ENCODE results near the gene SLTM. TPM values are rescaled to one million over a fixed set of nuclear protein-coding genes. Genes with fewer than 3 reads are reported as not detected.
"Not testable (repeated sequence)": the region's sequence is repeated elsewhere in the genome, so short reads cannot be mapped to it uniquely, and the experiment has no call there.

Gene SLTM
- total and polyA plus RNA-seq, 2 donors from 2014 or later: 30.5 to 93.5 TPM

- H3K27me3 ChIP-seq (ENCODE audit: control insufficient read depth, insufficient read depth, low read length): no peaks in the 10 kb centered on the region
Observed at GRCh38 chr15:58898150-58898680, 35.3 kb downstream of the SLTM start.

GRCh38 chr15:58889363-58889762 is 44.1 kb downstream of the SLTM start:
- Histone ChIP-seq H3K27ac (ENCODE audit: low read depth in 2 of 2, low read length in 2 of 2) (no peak overlapping the region), H3K36me3 (ENCODE audit: control insufficient read depth in 2 of 3, insufficient read depth in 3 of 3, low read length in 3 of 3) (peaks cover 28 to 91% (median 53%) of the 10 kb centered on the region in 3 donors), H3K4me3 (ENCODE audit: low read length in 3 of 3) (no peak overlapping the region), H3K9me3 (ENCODE audit: control insufficient read depth in 2 of 3, insufficient read depth in 1 of 3, low read length in 3 of 3) (no peaks in the 10 kb centered on the region), H3K9ac (ENCODE audit: low read length in 3 of 3) (no peak overlapping the region), H3K4me1 (ENCODE audit: control insufficient read depth in 2 of 3, insufficient read depth in 2 of 3, low read depth in 1 of 3, low read length in 3 of 3) (no peaks in the 10 kb centered on the region), H3K27me3 (ENCODE audit: control insufficient read depth, insufficient read depth, low read length) (no peaks in the 10 kb centered on the region)
- TF ChIP-seq CTCF (IDR thresholded peaks at IDR 0.05; ENCODE audit: borderline replicate concordance, extremely low read depth, insufficient read depth): no peak
- no peak for DNase-seq
- intact Hi-C loops (cut with DNase I): no loop called here
- no peak for FAIRE-seq

More at GRCh38 chr15:58898150-58898680, 35.3 kb downstream of the SLTM start:
- Histone ChIP-seq H3K4me1 (ENCODE audit: control insufficient read depth in 2 of 3, insufficient read depth in 2 of 3, low read depth in 1 of 3, low read length in 3 of 3) (no peaks in the 10 kb centered on the region), H3K36me3 (ENCODE audit: control insufficient read depth in 2 of 3, insufficient read depth in 3 of 3, low read length in 3 of 3) (peaks cover 9 to 41% (median 29%) of the 10 kb centered on the region in 3 donors), H3K9me3 (ENCODE audit: control insufficient read depth in 2 of 3, insufficient read depth in 1 of 3, low read length in 3 of 3) (no peaks in the 10 kb centered on the region), H3K27ac (ENCODE audit: low read depth in 2 of 2, low read length in 2 of 2) (no peak overlapping the region), H3K9ac (ENCODE audit: low read length in 3 of 3) (no peak overlapping the region), H3K4me3 (ENCODE audit: low read length in 3 of 3) (no peak overlapping the region)
- intact Hi-C loops (cut with DNase I): no loop called here
- TF ChIP-seq CTCF (IDR thresholded peaks at IDR 0.05; ENCODE audit: borderline replicate concordance, extremely low read depth, insufficient read depth): no peak
- DNase-seq: no peak
- no peak for FAIRE-seq

- no peak for TF ChIP-seq CTCF (IDR thresholded peaks at IDR 0.05; ENCODE audit: borderline replicate concordance, extremely low read depth, insufficient read depth)
- no peaks in the 10 kb centered on the region for H3K4me1 ChIP-seq (ENCODE audit: control insufficient read depth in 2 of 3, insufficient read depth in 2 of 3, low read depth in 1 of 3, low read length in 3 of 3)
- DNase-seq (no peak), FAIRE-seq (no peak)
- no peaks in the 10 kb centered on the region for H3K9me3 ChIP-seq (ENCODE audit: control insufficient read depth in 2 of 3, insufficient read depth in 1 of 3, low read length in 3 of 3)
- no peaks in the 10 kb centered on the region for H3K27me3 ChIP-seq (ENCODE audit: control insufficient read depth, insufficient read depth, low read length)
- no peak overlapping the region for H3K27ac ChIP-seq (ENCODE audit: low read depth in 2 of 2, low read length in 2 of 2)
- no peak overlapping the region for H3K4me3 ChIP-seq (ENCODE audit: low read length in 3 of 3)
- intact Hi-C loops (cut with DNase I): no loop called here
- H3K36me3 ChIP-seq (ENCODE audit: control insufficient read depth in 2 of 3, insufficient read depth in 3 of 3, low read length in 3 of 3): peaks cover 27 to 85% (median 49%) of the 10 kb centered on the region in 3 donors
- no peak overlapping the region for H3K9ac ChIP-seq (ENCODE audit: low read length in 3 of 3)
Observed at GRCh38 chr15:58886921-58887320, 46.6 kb downstream of the SLTM start.

GRCh38 chr15:58883926-58884325 is 49.6 kb downstream of the SLTM start:
- H3K4me1 ChIP-seq (ENCODE audit: control insufficient read depth in 2 of 3, insufficient read depth in 2 of 3, low read depth in 1 of 3, low read length in 3 of 3); H3K27ac ChIP-seq (ENCODE audit: low read depth in 2 of 2, low read length in 2 of 2); H3K4me3 ChIP-seq (ENCODE audit: low read length in 3 of 3); H3K9ac ChIP-seq (ENCODE audit: low read length in 3 of 3); H3K27me3 ChIP-seq (ENCODE audit: control insufficient read depth, insufficient read depth, low read length); FAIRE-seq; DNase-seq; intact Hi-C loops (cut with DNase I); H3K9me3 ChIP-seq (ENCODE audit: control insufficient read depth in 2 of 3, insufficient read depth in 1 of 3, low read length in 3 of 3): not testable (repeated sequence)
- H3K36me3 ChIP-seq (ENCODE audit: control insufficient read depth in 2 of 3, insufficient read depth in 3 of 3, low read length in 3 of 3): peaks cover 18 to 81% (median 39%) of the 10 kb centered on the region in 3 donors
